PC-9 (cell line): ENCODE data around the gene CARD11. TPM values are rescaled to one million over a fixed set of nuclear protein-coding genes. Genes with fewer than 3 reads are reported as not detected.

Source experiments
- BruUV-seq: library from RNA; stranded (reverse); fragments of 400-500 nt; replicated peaks from 2 replicates; lab custom pipeline; 2021; lab: Mats Ljungman, UMichigan
- CTCF ChIA-PET: fragments of 300-600 bp; sonication (Branson Sonifier 250); formaldehyde crosslinking; loops from one replicate; lab custom pipeline; 2022; ENCODE audit warnings: antibody characterized with exemption; lab: Charles Lee
- POLR2A ChIA-PET: fragments of 300-600 bp; sonication (Branson Sonifier 250); formaldehyde crosslinking; loops from one replicate; lab custom pipeline; 2022; ENCODE audit warnings: antibody characterized with exemption; ENCODE audit not compliant: unreplicated experiment; lab: Charles Lee
- DNase-seq, 2 experiments: peaks; one replicate each; pipeline versions ENCODE4 v3.0.0 to v3.0.0-alpha.2; 2015 to 2022; ENCODE audit warnings: mixed read lengths in 1 of 2
- H2AFZ ChIP-seq: fragments of 200-600 bp; sonication (generic); 2 replicates; pipeline ENCODE4 v1.8.1; 2017; ENCODE audit warnings: antibody characterized with exemption
- H3F3A ChIP-seq: fragments of 200-600 bp; sonication (generic); 2 replicates; pipeline ENCODE4 v1.8.1; 2017; ENCODE audit warnings: antibody characterized with exemption, mild to moderate bottlenecking, low read depth; ENCODE audit not compliant: insufficient read depth
- H3K27ac ChIP-seq: fragments of 200-600 bp; sonication (generic); 2 replicates; pipeline ENCODE4 v1.6.1; 2016; ENCODE audit warnings: mixed run types
- H3K27me3 ChIP-seq: fragments of 200-600 bp; sonication (generic); 2 replicates; pipeline ENCODE4 v1.6.1; 2016; ENCODE audit warnings: low read depth, mixed run types; ENCODE audit not compliant: insufficient read depth
- H3K36me3 ChIP-seq: fragments of 200-600 bp; sonication (generic); 2 replicates; pipeline ENCODE4 v1.6.1; 2016; ENCODE audit warnings: low read depth, mixed run types
- H3K4me1 ChIP-seq: fragments of 200-600 bp; sonication (generic); replicated peaks from 2 replicates; pipeline ENCODE4 v1.6.1; 2016; ENCODE audit warnings: mixed run types; ENCODE audit not compliant: insufficient read depth
- H3K4me2 ChIP-seq: fragments of 200-600 bp; sonication (generic); 2 replicates; pipeline ENCODE4 v1.6.1; 2017; ENCODE audit warnings: mixed run types
- H3K4me3 ChIP-seq: fragments of 200-600 bp; sonication (generic); 2 replicates; pipeline ENCODE4 v1.6.1; 2016; ENCODE audit warnings: mixed run types
- H3K79me2 ChIP-seq: fragments of 200-600 bp; sonication (generic); 2 replicates; pipeline ENCODE4 v1.6.1; 2017; ENCODE audit warnings: low read depth, mixed run types
- H3K9me2 ChIP-seq: fragments of 200-600 bp; sonication (generic); 2 replicates; pipeline ENCODE4 v1.8.1; 2017; ENCODE audit warnings: mild to moderate bottlenecking; ENCODE audit not compliant: insufficient read depth
- H3K9me3 ChIP-seq: fragments of 200-600 bp; sonication (generic); 2 replicates; pipeline ENCODE4 v1.8.1; 2016; ENCODE audit warnings: low read depth; ENCODE audit not compliant: insufficient read depth
- H4K20me1 ChIP-seq: fragments of 200-600 bp; sonication (generic); 2 replicates; pipeline ENCODE4 v1.8.1; 2017; ENCODE audit not compliant: insufficient read depth
- CTCF ChIP-seq: fragments of 200-600 bp; sonication (generic); conservative IDR thresholded peaks from 2 replicates; pipeline ENCODE4 v1.6.1; 2017; ENCODE audit warnings: mixed run types, antibody characterized with exemption, mild to moderate bottlenecking, moderate library complexity
- EZH2 ChIP-seq: fragments of 200-600 bp; sonication (generic); IDR thresholded peaks from 2 replicates; pipeline ENCODE4 v1.8.0; 2017; ENCODE audit warnings: antibody characterized with exemption, low read depth
- intact Hi-C: fragments of 100-400 bp; cut with micrococcal nuclease; formaldehyde crosslinking; loops from one replicate; pipeline ENCODE4 v1.10.0; 2022; ENCODE audit not compliant: unreplicated experiment
- total RNA-seq: library from RNA; stranded (reverse); gene quantifications from 2 replicates; pipeline ENCODE4 v1.2.3, GENCODE V29; 2021

The CARD11 gene
- total RNA-seq, 1 experiment from 2014 or later: 62.6 TPM

- BruUV-seq: no TSS peak
- intact Hi-C loops: no loop called here
Observed at GRCh38 chr7:3067606-3068380, 24.1 kb upstream of the CARD11 start.

GRCh38 chr7:3067193-3067592 lies 23.5 kb upstream of the CARD11 start:
- intact Hi-C loops: no loop called here
- Histone ChIP-seq H3K27ac (no peak overlapping the region), H3K79me2 (no peaks in the 10 kb centered on the region), H3K4me1 (no peaks in the 10 kb centered on the region), H3K4me3 (no peak overlapping the region), H2AFZ (no peak overlapping the region), H4K20me1 (no peaks in the 10 kb centered on the region), H3K27me3 (no peaks in the 10 kb centered on the region), H3K36me3 (no peaks in the 10 kb centered on the region), H3K9me3 (peaks cover 8% of the 10 kb centered on the region; the same call in 1 of the 2 replicates), H3F3A (no peaks in the 10 kb centered on the region), H3K9me2 (no peaks in the 10 kb centered on the region), H3K4me2 (no peak overlapping the region)
- ChIA-PET CTCF (no interaction called here), POLR2A (no interaction called here)
- TF ChIP-seq CTCF (no peak), EZH2 (no peak)
- no TSS peak for BruUV-seq
- DNase-seq: no peak

More at GRCh38 chr7:3067606-3068380, 24.1 kb upstream of the CARD11 start:
- H3K9me3 ChIP-seq: peaks cover 8% of the 10 kb centered on the region; the same call in 1 of the 2 replicates
- H2AFZ ChIP-seq: no peak overlapping the region
- no peaks in the 10 kb centered on the region for H3K27me3 ChIP-seq
- ChIA-PET CTCF (no interaction called here), POLR2A (no interaction called here)
- H3K4me3 ChIP-seq: no peak overlapping the region
- H3K4me1 ChIP-seq: no peaks in the 10 kb centered on the region
- no peaks in the 10 kb centered on the region for H3K36me3 ChIP-seq
- DNase-seq: no peak
- H4K20me1 ChIP-seq: no peaks in the 10 kb centered on the region
- H3F3A ChIP-seq: no peaks in the 10 kb centered on the region
- H3K27ac ChIP-seq: no peak overlapping the region
- no peak for TF ChIP-seq CTCF
- TF ChIP-seq EZH2: no peak
- no peaks in the 10 kb centered on the region for H3K79me2 ChIP-seq
- H3K9me2 ChIP-seq: no peaks in the 10 kb centered on the region
- H3K4me2 ChIP-seq: no peak overlapping the region

- Histone ChIP-seq H3K4me2 (no peak overlapping the region), H3F3A (no peaks in the 10 kb centered on the region), H3K36me3 (no peaks in the 10 kb centered on the region), H3K9me3 (peaks cover 8% of the 10 kb centered on the region; the same call in 1 of the 2 replicates), H3K27me3 (no peaks in the 10 kb centered on the region), H3K4me1 (no peaks in the 10 kb centered on the region), H3K4me3 (no peak overlapping the region), H2AFZ (no peak overlapping the region), H3K27ac (no peak overlapping the region), H3K9me2 (no peaks in the 10 kb centered on the region), H3K79me2 (no peaks in the 10 kb centered on the region), H4K20me1 (no peaks in the 10 kb centered on the region)
- POLR2A ChIA-PET: no interaction called here
- no peak for DNase-seq
- TF ChIP-seq EZH2 (no peak), CTCF (no peak)
- no TSS peak for BruUV-seq
- intact Hi-C loops: no loop called here
- CTCF ChIA-PET: no interaction called here
Observed at GRCh38 chr7:3066506-3066905, 22.8 kb upstream of the CARD11 start.
